Jurkat, Clone E6-1 (cell line): Measurements from ENCODE around the gene SHROOM4.

Experiments used
- DNase-seq: peaks from one replicate; pipeline ENCODE4 v3.0.0-alpha.2; 2011; ENCODE audit warnings: low read depth, low spot score
- H3K4me3 ChIP-seq: 2 replicates; pipeline ENCODE4 v1.5.1; 2011; ENCODE audit warnings: mild to moderate bottlenecking, low read length, control low read depth, moderate library complexity

The SHROOM4 gene

DNA sequence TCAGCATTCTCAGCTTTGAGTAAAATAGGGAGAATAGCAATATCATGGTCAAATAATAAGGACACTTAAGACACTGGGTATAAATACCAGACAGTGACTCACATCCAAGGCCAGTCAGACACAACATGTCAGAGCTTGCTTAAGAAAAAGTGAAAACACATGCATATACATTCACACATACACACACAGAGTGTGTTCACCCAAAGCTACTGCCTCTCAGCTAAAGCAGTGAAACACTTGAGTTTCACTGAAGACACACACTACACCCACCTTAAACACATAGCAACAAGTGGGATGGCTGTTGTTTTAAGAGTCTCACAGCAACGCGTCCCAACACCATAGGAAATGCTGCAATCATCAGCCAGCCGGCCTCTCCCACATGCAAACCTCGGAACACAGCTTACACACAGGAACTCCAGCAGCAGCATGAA, 14.4 kb downstream of the SHROOM4 start:
- no peak overlapping the region for H3K4me3 ChIP-seq
- no peak for DNase-seq

DNA sequence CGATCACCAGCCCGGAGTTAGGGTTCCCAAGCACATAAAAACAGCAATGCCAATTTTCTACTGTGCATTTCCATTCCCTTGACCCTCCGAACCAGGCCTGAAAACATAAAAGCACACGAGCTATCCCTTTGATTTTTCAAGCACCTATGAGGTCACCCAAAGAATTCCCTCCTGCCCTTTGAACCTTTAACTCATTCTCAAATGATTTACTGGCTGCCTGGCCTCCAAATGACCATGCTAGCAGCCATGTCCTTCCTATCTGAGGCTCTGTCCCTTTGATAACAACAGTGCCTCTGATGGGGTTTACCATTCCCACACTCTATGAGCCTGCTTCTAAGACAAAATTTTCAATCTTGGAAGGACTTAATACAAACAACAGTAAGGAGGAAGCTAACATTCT, 15.2 kb downstream of the SHROOM4 start:
- H3K4me3 ChIP-seq: no peak overlapping the region
- DNase-seq: no peak

DNA sequence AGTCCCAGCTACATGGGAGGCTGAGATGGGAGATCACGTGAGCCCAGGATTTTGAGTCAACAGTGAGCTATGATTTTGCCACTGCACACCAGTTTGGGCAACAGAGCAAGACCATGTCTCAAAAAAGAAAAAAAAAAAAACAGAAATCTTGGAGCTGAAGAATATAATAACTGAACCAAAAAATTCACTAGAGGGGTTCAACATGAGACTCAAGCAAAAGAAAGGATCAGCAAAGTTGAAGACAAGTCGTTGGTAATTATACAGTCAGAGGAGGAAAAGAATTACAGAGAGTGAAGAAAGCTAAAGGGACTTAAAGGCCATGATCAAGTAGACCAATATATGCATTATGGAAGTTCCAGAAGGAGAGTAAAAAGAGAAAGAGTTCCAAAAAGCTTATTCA, 26.9 kb downstream of the SHROOM4 start:
- DNase-seq: no peak
- H3K4me3 ChIP-seq: no peak overlapping the region

- no peak overlapping the region for H3K4me3 ChIP-seq
- no peak for DNase-seq
Measured at GRCh38 chrX:50780144-50780543, 33.9 kb downstream of the SHROOM4 start.

DNA sequence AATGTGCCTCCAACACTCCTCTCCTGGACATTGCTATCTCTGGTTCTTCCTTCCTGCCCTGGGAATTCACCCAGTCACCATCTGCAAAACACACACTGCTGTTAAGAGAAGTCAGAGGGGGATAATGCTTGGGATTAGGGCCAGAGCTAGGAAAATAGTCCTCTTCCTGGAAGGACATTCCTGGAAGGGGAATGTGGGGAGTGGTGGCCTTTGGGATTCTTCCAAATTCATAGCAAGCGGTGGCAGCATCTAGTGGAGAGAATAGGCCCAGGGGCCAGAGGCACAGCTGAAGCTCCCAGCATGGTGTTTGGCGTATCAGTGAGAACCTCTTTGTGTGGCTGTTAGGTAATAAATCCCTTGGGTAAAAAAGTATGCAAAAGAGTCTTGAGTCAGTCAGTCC, 34.3 kb downstream of the SHROOM4 start:
- DNase-seq: no peak
- H3K4me3 ChIP-seq: no peak overlapping the region

DNA sequence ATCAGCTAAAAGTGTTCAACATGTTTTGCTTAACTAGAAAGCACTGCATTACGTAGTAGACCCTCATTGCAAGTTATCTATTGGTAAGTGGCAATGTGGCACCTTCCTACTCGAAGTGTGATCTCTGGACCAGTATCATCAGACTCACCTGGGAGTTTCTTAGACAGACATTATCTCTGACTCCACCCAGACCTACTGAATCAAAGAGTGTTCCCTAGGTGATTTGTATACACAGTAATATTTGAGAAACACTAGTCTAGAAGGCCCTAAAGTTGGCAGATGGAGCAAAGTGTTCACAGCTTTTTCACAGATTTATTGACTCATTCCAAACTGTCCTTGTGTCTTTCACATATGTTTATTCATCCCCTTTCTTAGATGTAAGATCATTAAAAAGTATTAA, 35.7 kb downstream of the SHROOM4 start:
- H3K4me3 ChIP-seq: no peak overlapping the region
- DNase-seq: no peak

DNA sequence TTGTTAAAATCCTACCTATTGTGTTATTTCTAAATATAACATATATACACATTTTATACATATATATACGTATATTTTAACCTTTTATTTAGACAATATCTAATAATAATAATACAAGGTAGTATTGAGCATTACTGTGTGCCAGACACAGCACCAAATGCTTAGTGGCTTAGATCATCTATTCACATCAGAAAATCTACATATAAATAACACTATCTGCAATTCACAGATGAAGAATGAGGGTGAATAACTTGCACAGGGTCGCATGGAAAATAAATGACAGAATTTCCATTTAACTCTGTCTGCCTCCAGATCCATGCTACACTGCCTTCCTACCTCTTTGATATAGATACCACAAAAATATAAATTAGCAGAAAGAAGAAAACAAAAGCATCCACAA, 37.7 kb downstream of the SHROOM4 start:
- no peak for DNase-seq
- no peak overlapping the region for H3K4me3 ChIP-seq

DNA sequence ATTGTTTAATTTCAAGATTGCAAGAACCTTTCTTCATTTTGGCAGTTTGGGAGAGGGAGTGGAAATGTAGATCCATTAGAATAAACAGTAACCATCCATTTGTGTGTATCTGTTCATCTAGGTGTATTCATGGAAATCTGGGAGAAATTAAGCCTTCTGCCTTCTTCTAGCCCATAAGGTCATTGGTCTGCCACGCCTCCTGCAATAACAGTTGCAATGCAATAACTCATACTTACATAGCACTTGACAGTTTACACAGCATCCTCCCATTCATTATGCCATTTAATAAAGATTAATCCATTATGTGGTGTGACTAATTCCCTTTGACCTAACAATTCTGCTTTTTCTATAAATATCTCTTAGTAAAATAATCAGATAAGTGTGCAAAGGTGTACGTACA, 42.6 kb downstream of the SHROOM4 start:
- no peak for DNase-seq
- H3K4me3 ChIP-seq: no peak overlapping the region

- DNase-seq: no peak
- no peak overlapping the region for H3K4me3 ChIP-seq
Measured at GRCh38 chrX:50770702-50771101, 43.3 kb downstream of the SHROOM4 start.

GRCh38 chrX:50769389-50770063, 44.5 kb downstream of the SHROOM4 start:
- DNase-seq: no peak
- H3K4me3 ChIP-seq: no peak overlapping the region

- no peak overlapping the region for H3K4me3 ChIP-seq
- no peak for DNase-seq
Measured at GRCh38 chrX:50768801-50769200, 45.2 kb downstream of the SHROOM4 start.

DNA sequence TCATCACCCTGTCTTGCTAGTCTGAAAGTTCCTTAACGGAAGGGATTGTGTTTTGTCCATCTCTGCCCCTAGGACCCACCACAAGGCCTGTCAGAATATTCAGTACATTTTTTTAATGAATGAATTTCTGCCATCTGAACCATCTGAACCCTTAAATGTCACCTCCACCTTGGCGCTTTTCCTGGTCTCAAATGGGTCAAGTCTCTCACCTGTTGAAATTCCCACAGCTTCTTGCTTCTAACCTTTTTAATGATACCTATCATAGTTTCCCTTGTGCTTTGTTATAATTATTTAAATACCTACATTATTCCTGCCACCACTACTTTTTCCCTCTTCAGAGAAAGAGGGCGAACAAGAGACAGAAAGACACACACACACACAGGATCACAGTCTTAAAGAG, 48.0 kb downstream of the SHROOM4 start:
- no peak for DNase-seq
- no peak overlapping the region for H3K4me3 ChIP-seq

GRCh38 chrX:50762578-50762977, 51.4 kb downstream of the SHROOM4 start:
- DNase-seq: no peak
- H3K4me3 ChIP-seq: no peak overlapping the region

GRCh38 chrX:50756276-50756675, 57.7 kb downstream of the SHROOM4 start:
- no peak for DNase-seq
- H3K4me3 ChIP-seq: no peak overlapping the region

DNA sequence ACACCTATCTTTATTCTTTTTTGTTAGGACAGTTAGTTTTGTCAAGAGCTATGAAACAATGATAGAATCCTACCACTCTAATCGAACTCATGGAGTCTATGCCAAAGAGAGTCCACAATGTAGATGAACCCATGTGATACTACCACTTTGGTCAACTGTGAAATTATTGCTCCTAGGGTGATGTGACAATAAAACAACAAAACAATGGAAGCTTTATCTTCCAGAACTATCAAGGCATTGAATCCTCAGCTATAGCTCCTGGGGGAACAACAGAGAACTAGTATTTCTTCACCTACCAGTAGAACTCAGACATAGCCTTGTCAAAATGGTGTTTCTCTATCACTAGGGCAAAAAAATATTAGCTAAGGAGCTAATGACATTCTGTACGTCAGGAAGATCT, 62.9 kb downstream of the SHROOM4 start:
- DNase-seq: no peak
- no peak overlapping the region for H3K4me3 ChIP-seq

DNA sequence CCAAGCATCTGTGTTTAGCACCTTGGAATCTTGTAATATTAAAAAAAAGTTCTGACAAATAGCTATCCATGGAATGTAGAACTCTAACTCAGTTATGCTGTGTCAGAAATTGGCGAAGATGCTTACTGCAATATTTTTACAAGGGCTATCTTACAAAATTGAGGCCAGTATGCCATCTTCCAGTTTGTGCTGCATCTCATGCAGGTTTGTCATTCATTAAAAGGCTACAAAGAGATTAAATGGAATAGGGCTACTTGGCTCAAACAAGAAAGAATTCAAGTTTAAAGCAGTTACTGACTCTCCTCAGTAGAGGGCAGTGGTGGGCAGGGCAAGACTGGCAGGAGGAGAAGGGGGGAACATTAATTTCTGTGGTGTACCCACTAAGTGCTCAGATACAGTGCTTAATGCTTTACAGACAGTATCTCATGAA, 66.5 kb downstream of the SHROOM4 start:
- peak; percentile 5 for DNase-seq
- H3K4me3 ChIP-seq: no peak overlapping the region

- H3K4me3 ChIP-seq: no peak overlapping the region
- no peak for DNase-seq
Measured at GRCh38 chrX:50736656-50737055, 77.3 kb downstream of the SHROOM4 start.

- DNase-seq: no peak
- no peak overlapping the region for H3K4me3 ChIP-seq
Measured at GRCh38 chrX:50726296-50726695, 87.7 kb downstream of the SHROOM4 start.

DNA sequence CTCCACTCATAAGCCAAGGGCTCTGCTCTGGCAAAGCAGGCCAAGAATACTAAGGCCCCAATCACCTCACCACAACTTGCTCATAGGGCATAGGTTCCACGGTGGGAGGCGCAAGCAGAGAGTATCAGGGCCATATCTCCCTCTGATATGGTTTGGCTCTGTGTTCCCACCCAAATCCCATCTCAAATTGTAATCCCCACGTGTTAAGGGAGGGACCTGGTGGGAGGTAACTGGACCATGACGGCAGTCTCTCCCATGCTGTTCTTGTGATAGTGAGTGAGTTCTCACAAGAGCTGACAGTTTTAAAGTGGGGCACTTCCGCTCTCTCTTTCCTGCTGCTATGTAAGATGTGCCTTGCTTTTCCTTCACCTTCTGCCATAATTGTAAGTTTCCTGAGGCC, 88.7 kb downstream of the SHROOM4 start:
- no peak overlapping the region for H3K4me3 ChIP-seq
- DNase-seq: no peak

DNA sequence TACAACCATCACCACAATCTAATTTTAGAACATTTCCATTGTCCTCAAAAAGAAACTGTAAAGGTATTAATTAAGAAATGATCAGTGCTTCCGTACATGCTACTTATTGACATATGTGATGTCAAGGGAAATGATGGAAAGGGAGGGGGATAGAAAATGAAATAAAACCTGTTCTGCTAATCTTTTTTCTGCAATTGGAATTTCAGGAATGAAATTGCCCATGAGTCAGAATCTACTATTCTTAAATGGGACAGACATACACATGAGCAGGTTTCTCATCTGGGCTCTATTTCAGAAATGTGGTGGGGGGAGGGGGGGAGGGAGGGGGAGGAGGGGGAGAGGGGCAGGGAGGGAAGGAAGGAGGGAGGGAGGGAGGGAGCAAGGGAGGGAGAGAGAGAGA, 91.0 kb downstream of the SHROOM4 start:
- no peak for DNase-seq
- no peak overlapping the region for H3K4me3 ChIP-seq

- no peak for DNase-seq
Measured at GRCh38 chrX:50721764-50722521, 92.1 kb downstream of the SHROOM4 start.

More at GRCh38 chrX:50721764-50722521, 92.1 kb downstream of the SHROOM4 start:
- H3K4me3 ChIP-seq: no peak overlapping the region
